ENCODE data around the gene DCK. TPM values are rescaled to one million over a fixed set of nuclear protein-coding genes. Genes with fewer than 3 reads are reported as not detected.

Gene DCK
- total RNA-seq, 1 donor, result 23.7 TPM

- TF ChIP-seq, protein P1, sequence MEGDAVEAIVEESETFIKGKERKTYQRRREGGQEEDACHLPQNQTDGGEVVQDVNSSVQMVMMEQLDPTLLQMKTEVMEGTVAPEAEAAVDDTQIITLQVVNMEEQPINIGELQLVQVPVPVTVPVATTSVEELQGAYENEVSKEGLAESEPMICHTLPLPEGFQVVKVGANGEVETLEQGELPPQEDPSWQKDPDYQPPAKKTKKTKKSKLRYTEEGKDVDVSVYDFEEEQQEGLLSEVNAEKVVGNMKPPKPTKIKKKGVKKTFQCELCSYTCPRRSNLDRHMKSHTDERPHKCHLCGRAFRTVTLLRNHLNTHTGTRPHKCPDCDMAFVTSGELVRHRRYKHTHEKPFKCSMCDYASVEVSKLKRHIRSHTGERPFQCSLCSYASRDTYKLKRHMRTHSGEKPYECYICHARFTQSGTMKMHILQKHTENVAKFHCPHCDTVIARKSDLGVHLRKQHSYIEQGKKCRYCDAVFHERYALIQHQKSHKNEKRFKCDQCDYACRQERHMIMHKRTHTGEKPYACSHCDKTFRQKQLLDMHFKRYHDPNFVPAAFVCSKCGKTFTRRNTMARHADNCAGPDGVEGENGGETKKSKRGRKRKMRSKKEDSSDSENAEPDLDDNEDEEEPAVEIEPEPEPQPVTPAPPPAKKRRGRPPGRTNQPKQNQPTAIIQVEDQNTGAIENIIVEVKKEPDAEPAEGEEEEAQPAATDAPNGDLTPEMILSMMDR (IDR thresholded peaks at IDR 0.05; ENCODE audit: insufficient read depth, low read depth, low read length), result no peak
- no peak overlapping the region for H3K4me3 ChIP-seq (ENCODE audit: low read depth, low read length)
- DNase-seq (ENCODE audit: low read depth), result no peak
These were observed 76.6 kb downstream of the DCK start for GRCh38 chr4:71070015-71070414.

GRCh38 chr4:71074452-71075299 is 81.2 kb downstream of the DCK start:
- TF ChIP-seq, protein P1 (IDR thresholded peaks at IDR 0.05; ENCODE audit: insufficient read depth, low read depth, low read length), result no peak
- no peak overlapping the region for H3K4me3 ChIP-seq (ENCODE audit: low read depth, low read length)
- no peak for DNase-seq (ENCODE audit: low read depth)

Other genes with a start within 250 kb of the DCK start
- gene GRSF1, start 153.8 kb upstream of the DCK start, total RNA-seq, result 78.3 and 117 TPM in 2 replicates
- gene MOB1B, start 91.3 kb upstream of the DCK start, total RNA-seq, result 12.9 and 15.5 TPM in 2 replicates

All from fibroblast of villous mesenchyme (primary cell).